Measurements from ENCODE around the gene ZEB2.

GRCh38 chr2:144370937-144371584 lies 148.9 kb downstream of the ZEB2 start:
- TF ChIP-seq CTCF (IDR thresholded peaks at IDR 0.05; ENCODE audit: low read depth, low read length, poor library complexity, severe bottlenecking) = no peak
- no peak for TF ChIP-seq EZH2phosphoT487 (IDR thresholded peaks at IDR 0.05; ENCODE audit: borderline replicate concordance, low read length)
